IMR-90 (cell line): ENCODE data around the gene SVEP1. TPM values are rescaled to one million over a fixed set of nuclear protein-coding genes. Genes with fewer than 3 reads are reported as not detected.

Source experiments
- ATAC-seq: fragments of 200-7000 bp; cut with Tn5 transposase; 2 replicates; pipeline ENCODE4 v1.9.1; 2020; ENCODE audit warnings: low read depth, mild to moderate bottlenecking, moderate library complexity
- BruUV-seq: library from RNA; stranded (reverse); fragments of 400-500 nt; replicated peaks from 2 replicates; lab custom pipeline; 2021; lab: Mats Ljungman, UMichigan
- CTCF ChIA-PET: fragments of 300-600 bp; formaldehyde crosslinking; extraction: SDS; loops from one replicate; lab custom pipeline; 2021; ENCODE audit warnings: antibody characterized with exemption; lab: Yijun Ruan, JAX
- POLR2A ChIA-PET: fragments of 300-600 bp; sonication (Branson Sonifier 250); formaldehyde crosslinking; loops from one replicate; lab custom pipeline; 2022; ENCODE audit warnings: antibody characterized with exemption; ENCODE audit not compliant: unreplicated experiment; lab: Charles Lee
- DNase-seq: peaks from one replicate; pipeline ENCODE4 v3.0.0; 2013
- H2AFZ ChIP-seq: replicated peaks from 2 replicates; pipeline ENCODE3; 2013; ENCODE audit warnings: low read length, mild to moderate bottlenecking; ENCODE audit not compliant: poor library complexity
- H2AK5ac ChIP-seq: 2 replicates; pipeline ENCODE4 v1.6.1; 2013; ENCODE audit warnings: low read depth, low read length, inconsistent platforms
- H2AK9ac ChIP-seq: replicated peaks from 2 replicates; pipeline ENCODE3; 2013; ENCODE audit warnings: mild to moderate bottlenecking, low read depth, low read length, moderate library complexity; ENCODE audit not compliant: poor library complexity
- H2BK120ac ChIP-seq: 2 replicates; pipeline ENCODE4 v1.6.1; 2013; ENCODE audit warnings: low read depth, low read length, inconsistent platforms
- H2BK15ac ChIP-seq: 3 replicates; pipeline ENCODE4 v1.6.1; 2013; ENCODE audit warnings: low read depth, low read length, inconsistent platforms
- H2BK20ac ChIP-seq: 2 replicates; pipeline ENCODE4 v1.6.1; 2013; ENCODE audit warnings: low read depth, mild to moderate bottlenecking, inconsistent platforms, low read length, moderate library complexity
- H2BK5ac ChIP-seq: 2 replicates; pipeline ENCODE4 v1.6.1; 2013; ENCODE audit warnings: mild to moderate bottlenecking, low read depth, low read length, inconsistent platforms; ENCODE audit not compliant: poor library complexity, severe bottlenecking
- H3K14ac ChIP-seq: replicated peaks from 2 replicates; pipeline ENCODE4 v1.6.1; 2013; ENCODE audit warnings: low read depth, low read length, inconsistent platforms
- H3K18ac ChIP-seq: 2 replicates; pipeline ENCODE4 v1.6.1; 2013; ENCODE audit warnings: low read depth, low read length, control low read depth
- H3K23ac ChIP-seq: 2 replicates; pipeline ENCODE4 v1.6.1; 2013; ENCODE audit warnings: low read depth, low read length, inconsistent platforms
- H3K27ac ChIP-seq: 2 replicates; pipeline ENCODE4 v1.5.1; 2013; ENCODE audit warnings: mild to moderate bottlenecking, control low read depth, low read length; ENCODE audit not compliant: insufficient read depth
- H3K27me3 ChIP-seq: 2 replicates; pipeline ENCODE4 v1.6.1; 2013; ENCODE audit warnings: low read length; ENCODE audit not compliant: control insufficient read depth, insufficient read depth
- H3K36me3 ChIP-seq: 2 replicates; pipeline ENCODE4 v1.6.1; 2013; ENCODE audit warnings: low read length, mixed read lengths; ENCODE audit not compliant: control insufficient read depth, insufficient read depth
- H3K4ac ChIP-seq: 2 replicates; pipeline ENCODE4 v1.6.1; 2013; ENCODE audit warnings: low read depth, low read length, inconsistent platforms
- H3K4me1 ChIP-seq: 2 replicates; pipeline ENCODE4 v1.6.1; 2013; ENCODE audit warnings: low read length, mixed read lengths; ENCODE audit not compliant: control insufficient read depth, insufficient read depth
- H3K4me2 ChIP-seq: 2 replicates; pipeline ENCODE4 v1.6.1; 2013; ENCODE audit warnings: low read depth, mild to moderate bottlenecking, control low read depth, low read length, moderate library complexity
- H3K4me3 ChIP-seq: 2 replicates; pipeline ENCODE4 v1.5.1; 2013; ENCODE audit warnings: low read depth, mild to moderate bottlenecking, control low read depth, low read length, moderate library complexity; ENCODE audit not compliant: insufficient read depth
- H3K56ac ChIP-seq: 2 replicates; pipeline ENCODE4 v1.6.1; 2013; ENCODE audit warnings: low read length, inconsistent platforms; ENCODE audit not compliant: insufficient read depth; ENCODE audit errors: extremely low read depth
- H3K79me1 ChIP-seq, 2 experiments: 2 replicates each; pipeline ENCODE4 v1.6.1; 2013; ENCODE audit warnings: low read length in 2 of 2, inconsistent platforms in 1 of 2, low read depth in 1 of 2
- H3K9ac ChIP-seq: 2 replicates; pipeline ENCODE4 v1.6.1; 2013; ENCODE audit warnings: low read depth, low read length, control low read depth
- H3K9me1 ChIP-seq: 2 replicates; pipeline ENCODE4 v1.6.1; 2013; ENCODE audit warnings: low read length, inconsistent platforms; ENCODE audit not compliant: insufficient read depth
- H3K9me3 ChIP-seq: 2 replicates; pipeline ENCODE4 v1.6.1; 2013; ENCODE audit warnings: low read length; ENCODE audit not compliant: control insufficient read depth, insufficient read depth
- H4K20me1 ChIP-seq: 2 replicates; pipeline ENCODE4 v1.6.1; 2013; ENCODE audit warnings: low read length, inconsistent platforms; ENCODE audit not compliant: insufficient read depth
- H4K5ac ChIP-seq: 2 replicates; pipeline ENCODE4 v1.6.1; 2013; ENCODE audit warnings: mild to moderate bottlenecking, low read depth, low read length, control low read depth
- H4K8ac ChIP-seq, 2 experiments: 2 replicates each; pipeline ENCODE4 v1.6.1; 2013; ENCODE audit warnings: low read depth in 2 of 2, low read length in 2 of 2, control low read depth in 1 of 2, inconsistent platforms in 1 of 2
- H4K91ac ChIP-seq: 2 replicates; pipeline ENCODE4 v1.6.1; 2013; ENCODE audit warnings: low read depth, low read length, inconsistent platforms; ENCODE audit not compliant: insufficient read depth
- CEBPB ChIP-seq: IDR thresholded peaks from 2 replicates; pipeline ENCODE4 v1.6.1; 2012; ENCODE audit warnings: low read depth, low read length, improper control_type of control experiment
- CHD1 ChIP-seq: IDR thresholded peaks from 2 replicates; pipeline ENCODE4 v1.6.1; 2012; ENCODE audit warnings: low read depth, low read length, improper control_type of control experiment
- MXI1 ChIP-seq: IDR thresholded peaks from 2 replicates; pipeline ENCODE4 v1.6.1; 2012; ENCODE audit warnings: low read depth, mild to moderate bottlenecking, low read length, moderate library complexity, borderline replicate concordance
- RFX5 ChIP-seq: IDR thresholded peaks from 2 replicates; pipeline ENCODE4 v1.8.0; 2012; ENCODE audit warnings: low read depth, mild to moderate bottlenecking, low read length, moderate library complexity
- USF2 ChIP-seq: fragments of 150-350 bp; IDR thresholded peaks from 2 replicates; pipeline ENCODE4 v1.6.1; 2017; ENCODE audit warnings: mild to moderate bottlenecking, antibody characterized with exemption, low read length, low read depth
- WGBS, 2 experiments: methylation state at CpG; one replicate each; pipeline versions ENCODE4 v1.1.5 to v1.1.7; 2013; ENCODE audit warnings: missing lambda C conversion rate in 2 of 2; ENCODE audit not compliant: insufficient read length in 1 of 2; ENCODE audit errors: extremely low coverage in 2 of 2; 5-methylcytosine and 5-hydroxymethylcytosine counted together
- dilution Hi-C: fragments of 300-500 bp; cut with HindIII; formaldehyde crosslinking; loops from one replicate; pipeline ENCODE4 v1.14.3; 2018; ENCODE audit warnings: low sequenced_read_pairs; ENCODE audit not compliant: unreplicated experiment
- in situ Hi-C: fragments of 300-500 bp; cut with MboI; formaldehyde crosslinking; loops from 3 replicates; pipeline ENCODE4 v1.14.3; 2019; ENCODE audit warnings: low sequenced_read_pairs, inconsistent platforms, mixed read lengths
- intact Hi-C: fragments of 100-400 bp; cut with micrococcal nuclease; formaldehyde crosslinking; loops from 2 replicates; pipeline ENCODE4 v1.10.0; 2022
- polyA plus RNA-seq, 3 experiments: library from polyadenylated mRNA; depleted of rRNA; stranded (reverse); fragments of >200 nt; gene quantifications; 2 replicates each; pipeline ENCODE4 v1.2.3, GENCODE V29; 2012; ENCODE audit warnings: low replicate concordance in 1 of 3
- total RNA-seq: library from RNA; depleted of rRNA; stranded (reverse); fragments of >200 nt; gene quantifications from 2 replicates; pipeline ENCODE4 v1.2.3, GENCODE V29; 2012

Gene SVEP1
- total and polyA plus RNA-seq, 2 of the 4 experiments (the other 2 are of a cell fraction) = 4.8 to 16.7 TPM

- Histone ChIP-seq H3K36me3 (peaks cover 34% of the 10 kb centered on the region), H3K9ac (no peak overlapping the region), H3K4me1 (no peaks in the 10 kb centered on the region), H4K5ac (no peak overlapping the region), H3K9me3 (peaks cover 2% of the 10 kb centered on the region; the same call in 1 of the 2 replicates), H3K56ac (no peak overlapping the region), H3K79me1 (no peaks in the 10 kb centered on the region), H3K18ac (no peak overlapping the region), H2BK120ac (no peak overlapping the region), H3K14ac (no peak overlapping the region), H3K4me2 (no peak overlapping the region), H3K27ac (no peak overlapping the region), H2BK5ac (no peak overlapping the region), H2AFZ (no peak overlapping the region), H4K91ac (no peak overlapping the region), H4K20me1 (no peaks in the 10 kb centered on the region), H4K8ac (no peak overlapping the region), H2BK20ac (no peak overlapping the region), H3K9me1 (no peaks in the 10 kb centered on the region), H3K23ac (no peak overlapping the region), H2BK15ac (no peak overlapping the region), H2AK5ac (no peak overlapping the region), H3K4me3 (no peak overlapping the region), H3K4ac (no peak overlapping the region), H3K27me3 (no peaks in the 10 kb centered on the region), H2AK9ac (no peak overlapping the region)
- dilution Hi-C loops = no loop called here
- CTCF ChIA-PET = no interaction called here
- POLR2A ChIA-PET = no interaction called here
- TF ChIP-seq RFX5 (no peak), USF2 (no peak), MXI1 (no peak), CHD1 (no peak), CEBPB (peak; percentile 72)
- BruUV-seq = no TSS peak
- WGBS, 2 experiments = no CpG with 5 or more reads among the region's 4 CpGs
- intact Hi-C loops = no loop called here
- ATAC-seq = no peak
- in situ Hi-C loops = no loop called here
- no peak for DNase-seq
Observed at GRCh38 chr9:110404473-110404872, 175.1 kb downstream of the SVEP1 start.
